ENCODE data around the gene RPS6KB1. TPM values are rescaled to one million over a fixed set of nuclear protein-coding genes. Genes with fewer than 3 reads are reported as not detected.
"Not testable (repeated sequence)": the region's sequence is repeated elsewhere in the genome, so short reads cannot be mapped to it uniquely, and the experiment has no call there.

RPS6KB1 gene
- total and polyA plus RNA-seq, 4 donors = 8.7 to 59.2 (median 17.5) TPM

DNA sequence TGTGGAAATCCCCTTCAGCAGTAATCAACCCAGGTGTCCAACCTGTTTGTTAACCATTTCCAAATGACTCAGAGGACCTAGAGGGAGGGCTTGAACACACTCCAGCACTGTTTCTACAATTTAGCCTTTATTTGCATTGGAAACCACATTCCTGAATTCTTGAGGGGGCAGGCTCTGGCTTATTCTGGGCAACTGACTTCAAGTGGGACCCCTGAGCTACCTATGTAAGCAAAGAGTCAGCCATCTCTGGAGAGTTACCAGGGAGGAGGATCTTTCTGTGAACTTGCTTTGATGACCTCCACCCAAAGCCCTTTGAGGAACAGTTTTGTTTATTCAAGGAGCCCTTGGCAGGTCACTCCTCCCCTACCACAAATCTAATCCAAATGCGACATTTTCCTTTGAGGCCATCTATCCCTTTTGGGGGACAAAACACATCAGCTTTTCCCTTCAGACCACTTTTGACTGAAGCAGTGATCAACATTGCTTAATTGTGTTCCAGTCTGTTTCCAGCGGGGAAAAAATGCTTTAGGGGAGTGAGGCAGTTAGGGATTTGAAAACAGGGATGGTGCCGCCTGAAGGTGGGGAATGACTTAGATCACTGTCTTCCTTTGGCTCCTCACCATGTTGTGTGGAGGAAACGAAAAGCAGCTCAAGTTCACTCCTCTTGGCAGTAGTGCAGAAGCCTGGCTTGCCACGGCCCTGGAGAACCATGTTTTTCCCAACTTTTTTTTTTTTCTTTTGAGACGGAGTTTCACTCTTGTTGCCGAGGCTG, 46.3 kb upstream of the RPS6KB1 start:
- H3K4me1 ChIP-seq (ENCODE audit: control insufficient read depth in 5 of 5, insufficient read depth in 5 of 5, low read length in 5 of 5) = peaks cover 1 to 32% (median 12%) of the 10 kb centered on the region in 5 donors
- peak; percentile 73 to 84 (median 80) for DNase-seq
- TF ChIP-seq, protein P1, sequence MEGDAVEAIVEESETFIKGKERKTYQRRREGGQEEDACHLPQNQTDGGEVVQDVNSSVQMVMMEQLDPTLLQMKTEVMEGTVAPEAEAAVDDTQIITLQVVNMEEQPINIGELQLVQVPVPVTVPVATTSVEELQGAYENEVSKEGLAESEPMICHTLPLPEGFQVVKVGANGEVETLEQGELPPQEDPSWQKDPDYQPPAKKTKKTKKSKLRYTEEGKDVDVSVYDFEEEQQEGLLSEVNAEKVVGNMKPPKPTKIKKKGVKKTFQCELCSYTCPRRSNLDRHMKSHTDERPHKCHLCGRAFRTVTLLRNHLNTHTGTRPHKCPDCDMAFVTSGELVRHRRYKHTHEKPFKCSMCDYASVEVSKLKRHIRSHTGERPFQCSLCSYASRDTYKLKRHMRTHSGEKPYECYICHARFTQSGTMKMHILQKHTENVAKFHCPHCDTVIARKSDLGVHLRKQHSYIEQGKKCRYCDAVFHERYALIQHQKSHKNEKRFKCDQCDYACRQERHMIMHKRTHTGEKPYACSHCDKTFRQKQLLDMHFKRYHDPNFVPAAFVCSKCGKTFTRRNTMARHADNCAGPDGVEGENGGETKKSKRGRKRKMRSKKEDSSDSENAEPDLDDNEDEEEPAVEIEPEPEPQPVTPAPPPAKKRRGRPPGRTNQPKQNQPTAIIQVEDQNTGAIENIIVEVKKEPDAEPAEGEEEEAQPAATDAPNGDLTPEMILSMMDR (IDR thresholded peaks at IDR 0.05; ENCODE audit: control extremely low read depth, extremely low read depth) = no peak
- H3K27me3 ChIP-seq (ENCODE audit: control insufficient read depth in 3 of 3, insufficient read depth in 3 of 3, low read length in 2 of 3) = no peaks in the 10 kb centered on the region
- H3K36me3 ChIP-seq (ENCODE audit: control insufficient read depth in 4 of 4, insufficient read depth in 4 of 4, low read length in 4 of 4) = peaks cover 0 to 3% (median 0%) of the 10 kb centered on the region in 4 donors
- WGBS, 2 donors = 31 to 55% methylated on average over 7 of the region's 7 CpGs
- H3K4me3 ChIP-seq = no peak overlapping the region
- peak overlapping the region; percentile 8 to 77 for H3K9ac ChIP-seq (ENCODE audit: insufficient read depth in 1 of 2, low read length in 2 of 2)
- H3K9me3 ChIP-seq (ENCODE audit: control insufficient read depth in 4 of 4, insufficient read depth in 3 of 4, low read length in 3 of 4) = no peaks in the 10 kb centered on the region
- peak overlapping the region; percentile 64 to 97 for H3K27ac ChIP-seq (ENCODE audit: low read depth in 1 of 2, low read length in 1 of 2)
- peak; percentile 13 for ATAC-seq (ENCODE audit: insufficient read depth, low FRiP score)

DNA sequence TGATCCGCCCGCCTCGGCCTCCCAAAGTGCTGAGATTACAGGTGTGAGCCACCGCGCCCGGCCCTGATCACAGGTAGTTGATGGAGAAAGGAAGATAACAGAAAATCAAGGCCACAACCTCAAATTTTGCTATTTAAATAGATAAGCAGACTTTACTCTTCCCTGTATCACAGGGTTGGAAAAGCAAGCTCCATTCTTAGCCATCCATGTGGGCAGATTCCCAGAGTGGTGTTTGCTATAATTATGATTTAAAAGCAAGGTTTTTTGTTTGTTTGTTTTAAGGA, 44.6 kb upstream of the RPS6KB1 start:
- DNase-seq = no peak
- no peaks in the 10 kb centered on the region for H3K27me3 ChIP-seq (ENCODE audit: control insufficient read depth in 3 of 3, insufficient read depth in 3 of 3, low read length in 2 of 3)
- H3K9ac ChIP-seq (ENCODE audit: insufficient read depth in 1 of 2, low read length in 2 of 2) = no peak overlapping the region
- H3K9me3 ChIP-seq (ENCODE audit: control insufficient read depth in 4 of 4, insufficient read depth in 3 of 4, low read length in 3 of 4) = no peaks in the 10 kb centered on the region
- H3K27ac ChIP-seq (ENCODE audit: low read depth in 1 of 2, low read length in 1 of 2) = peak overlapping the region in 1 of 2 donors; percentile 73
- no peaks in the 10 kb centered on the region for H3K36me3 ChIP-seq (ENCODE audit: control insufficient read depth in 4 of 4, insufficient read depth in 4 of 4, low read length in 4 of 4)
- whole genome bisulfite sequencing, 2 donors = 93 to 95% methylated on average over 6 of the region's 6 CpGs
- H3K4me3 ChIP-seq = no peak overlapping the region
- peaks cover 4 to 40% (median 21%) of the 10 kb centered on the region in 5 donors for H3K4me1 ChIP-seq (ENCODE audit: control insufficient read depth in 5 of 5, insufficient read depth in 5 of 5, low read length in 5 of 5)
- TF ChIP-seq, protein P1 (IDR thresholded peaks at IDR 0.05; ENCODE audit: control extremely low read depth, extremely low read depth) = no peak
- no peak for ATAC-seq (ENCODE audit: insufficient read depth, low FRiP score)

- peak overlapping the region in 1 of 2 donors; percentile 73 for H3K27ac ChIP-seq (ENCODE audit: low read depth in 1 of 2, low read length in 1 of 2)
- 17 to 45% methylated on average over 7 of the region's 7 CpGs for WGBS, 2 donors
- ATAC-seq (ENCODE audit: insufficient read depth, low FRiP score) (no peak), DNase-seq (no peak)
- TF ChIP-seq, protein P1 (IDR thresholded peaks at IDR 0.05; ENCODE audit: control extremely low read depth, extremely low read depth) = no peak
- H3K9ac ChIP-seq (ENCODE audit: insufficient read depth in 1 of 2, low read length in 2 of 2) = no peak overlapping the region
- H3K4me1 ChIP-seq (ENCODE audit: control insufficient read depth in 5 of 5, insufficient read depth in 5 of 5, low read length in 5 of 5) = peaks cover 4 to 40% (median 21%) of the 10 kb centered on the region in 5 donors
- H3K4me3 ChIP-seq = no peak overlapping the region
- no peaks in the 10 kb centered on the region for H3K36me3 ChIP-seq (ENCODE audit: control insufficient read depth in 4 of 4, insufficient read depth in 4 of 4, low read length in 4 of 4)
- no peaks in the 10 kb centered on the region for H3K27me3 ChIP-seq (ENCODE audit: control insufficient read depth in 3 of 3, insufficient read depth in 3 of 3, low read length in 2 of 3)
- no peaks in the 10 kb centered on the region for H3K9me3 ChIP-seq (ENCODE audit: control insufficient read depth in 4 of 4, insufficient read depth in 3 of 4, low read length in 3 of 4)
Observed at GRCh38 chr17:59848778-59849177, 44.1 kb upstream of the RPS6KB1 start.

GRCh38 chr17:59850311-59850710, 42.6 kb upstream of the RPS6KB1 start:
- peaks cover 4 to 36% (median 21%) of the 10 kb centered on the region in 5 donors for H3K4me1 ChIP-seq (ENCODE audit: control insufficient read depth in 5 of 5, insufficient read depth in 5 of 5, low read length in 5 of 5)
- H3K27ac ChIP-seq (ENCODE audit: low read depth in 1 of 2, low read length in 1 of 2); H3K27me3 ChIP-seq (ENCODE audit: control insufficient read depth in 3 of 3, insufficient read depth in 3 of 3, low read length in 2 of 3); H3K9me3 ChIP-seq (ENCODE audit: control insufficient read depth in 4 of 4, insufficient read depth in 3 of 4, low read length in 3 of 4); H3K4me3 ChIP-seq; H3K9ac ChIP-seq (ENCODE audit: insufficient read depth in 1 of 2, low read length in 2 of 2); H3K36me3 ChIP-seq (ENCODE audit: control insufficient read depth in 4 of 4, insufficient read depth in 4 of 4, low read length in 4 of 4); DNase-seq; ATAC-seq (ENCODE audit: insufficient read depth, low FRiP score): not testable (repeated sequence)
- 93 to 96% methylated on average over 15 of the region's 15 CpGs for WGBS, 2 donors
